NCI-H524 (cell line): ENCODE data around the gene RAB6C.
A peak's percentile ranks its signal among the peaks of the same experiment; 100 is the strongest.
"Not testable (repeated sequence)": the region's sequence is repeated elsewhere in the genome, so short reads cannot be mapped to it uniquely, and the experiment has no call there.

ENCODE experiments used
- DNase-seq, 2 experiments: peaks; one replicate each; lab custom pipeline; 2025; lab: John Stamatoyannopoulos, UW

Gene RAB6C

DNA sequence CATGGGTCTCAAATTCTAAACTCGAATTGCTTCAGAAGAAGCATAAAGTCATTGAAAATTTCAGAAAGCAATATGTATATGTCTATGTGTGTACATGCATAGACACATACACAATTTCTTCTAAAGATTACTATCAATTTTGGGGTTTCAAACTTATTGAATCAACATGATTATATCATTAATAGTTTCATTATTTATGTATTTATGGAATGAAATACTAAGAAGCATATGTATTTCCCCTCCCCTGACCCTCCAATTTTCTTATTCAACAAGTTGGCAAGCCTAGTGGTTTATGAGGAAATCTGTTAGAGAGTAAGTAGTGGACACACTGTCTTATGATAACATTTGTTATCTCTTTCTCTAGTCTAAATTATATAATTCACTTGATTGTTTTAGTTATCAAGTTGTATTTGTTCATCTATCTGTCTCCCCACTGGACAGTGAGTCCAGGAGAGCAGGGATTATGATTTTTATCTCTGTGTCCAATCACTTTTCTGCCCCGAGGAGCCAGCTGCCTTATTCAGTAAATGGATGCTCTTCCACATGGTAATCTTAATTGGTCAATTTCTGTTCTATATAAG is 17.3 kb downstream of the RAB6C start:
- not testable (repeated sequence) for DNase-seq

DNA sequence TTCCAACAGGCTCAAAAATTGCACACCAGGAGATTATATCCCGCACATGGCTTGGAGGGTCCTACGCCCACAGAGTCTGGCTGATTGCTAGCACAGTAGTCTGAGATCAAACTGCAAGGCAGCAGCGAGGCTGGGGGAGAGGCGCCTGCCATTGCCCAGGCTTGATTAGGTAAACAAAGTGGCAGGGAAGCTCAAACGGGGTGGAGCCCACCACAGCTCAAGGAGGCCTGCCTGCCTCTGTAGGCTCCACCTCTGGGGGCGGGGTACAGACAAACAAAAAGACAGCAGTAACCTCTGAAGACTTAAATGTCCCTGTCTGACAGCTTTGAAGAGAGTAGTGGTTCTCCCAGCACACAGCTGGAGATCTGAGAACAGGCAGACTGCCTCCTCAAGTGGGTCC is 19.3 kb downstream of the RAB6C start:
- not testable (repeated sequence) for DNase-seq

DNA sequence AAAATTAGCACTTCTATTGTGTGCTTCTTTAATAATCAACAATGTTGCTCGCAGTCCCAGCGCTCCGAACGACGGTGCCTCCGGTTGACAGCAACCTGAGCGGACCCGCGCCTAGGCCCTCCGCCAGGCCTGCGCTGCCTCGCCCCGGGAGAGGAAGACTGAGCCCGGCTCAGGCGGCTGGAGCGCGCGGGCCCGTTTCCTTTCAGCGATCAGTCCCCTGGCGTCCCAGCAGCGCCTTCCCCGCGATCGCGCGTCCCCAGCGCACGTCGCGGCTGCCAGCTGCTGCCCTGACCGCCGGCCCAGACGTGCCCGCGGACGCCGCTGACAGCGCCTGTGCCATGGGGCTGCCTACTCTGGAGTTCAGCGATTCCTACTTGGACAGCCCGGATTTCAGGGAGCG is 26.4 kb downstream of the RAB6C start:
- DNase-seq = peak in 1 of 2 experiments; percentile 34

DNA sequence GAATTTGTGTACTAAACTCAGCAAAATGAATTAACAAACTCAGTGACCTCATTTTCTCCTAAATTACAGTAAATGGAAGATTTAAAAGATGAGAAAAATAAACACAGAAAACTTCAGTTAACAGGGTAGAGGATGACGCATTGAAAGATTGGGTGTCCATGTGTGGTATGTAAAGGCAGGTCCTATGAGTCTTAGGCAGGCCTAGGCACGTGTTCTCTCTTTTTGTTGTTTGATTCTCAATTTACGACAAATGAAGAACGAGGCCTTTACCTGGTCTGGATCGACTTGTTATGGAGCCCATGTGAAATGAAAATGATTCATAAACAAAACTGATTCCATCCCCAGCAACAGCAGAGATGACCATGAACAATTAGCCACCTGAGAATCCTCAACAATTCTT is 37.2 kb downstream of the RAB6C start:
- DNase-seq = not testable (repeated sequence)

DNA sequence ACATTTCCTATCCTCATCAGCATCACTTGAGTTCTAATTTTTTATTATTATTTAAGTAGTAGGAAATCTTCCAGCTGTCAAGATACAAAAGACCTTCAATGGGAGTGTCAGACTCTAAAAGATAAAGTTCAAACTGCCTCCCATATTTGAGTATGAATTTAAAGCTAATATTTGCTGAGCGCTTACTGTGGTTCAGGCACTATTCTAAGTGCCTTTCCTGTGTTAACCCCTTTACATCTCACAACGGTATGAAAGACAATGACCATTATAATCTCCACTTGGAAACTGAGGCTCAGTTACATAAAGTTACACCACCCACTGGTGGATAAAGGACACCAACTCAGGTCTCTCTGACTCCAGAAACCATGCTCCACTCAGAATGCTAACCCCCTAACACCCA is 39.9 kb downstream of the RAB6C start:
- DNase-seq = no peak

DNA sequence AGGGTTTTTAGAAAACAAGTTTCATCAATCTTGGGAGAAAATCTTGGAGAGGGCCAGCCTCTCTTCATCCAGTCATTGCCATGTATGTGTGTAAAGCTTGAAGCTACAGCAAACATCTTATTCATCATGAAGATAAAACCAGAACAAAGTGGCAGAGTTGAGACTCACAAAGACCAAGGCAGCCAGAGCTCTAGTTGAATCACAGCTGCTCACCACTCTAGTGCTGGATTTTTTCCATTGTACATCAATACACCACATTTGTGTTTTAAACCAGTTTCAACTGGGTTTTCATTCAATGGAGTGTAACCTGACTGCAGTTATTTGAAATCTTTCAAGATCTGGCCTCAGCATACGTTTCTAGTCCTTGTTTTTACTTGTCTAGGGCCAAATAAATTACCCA is 40.6 kb downstream of the RAB6C start:
- DNase-seq = not testable (repeated sequence)

DNA sequence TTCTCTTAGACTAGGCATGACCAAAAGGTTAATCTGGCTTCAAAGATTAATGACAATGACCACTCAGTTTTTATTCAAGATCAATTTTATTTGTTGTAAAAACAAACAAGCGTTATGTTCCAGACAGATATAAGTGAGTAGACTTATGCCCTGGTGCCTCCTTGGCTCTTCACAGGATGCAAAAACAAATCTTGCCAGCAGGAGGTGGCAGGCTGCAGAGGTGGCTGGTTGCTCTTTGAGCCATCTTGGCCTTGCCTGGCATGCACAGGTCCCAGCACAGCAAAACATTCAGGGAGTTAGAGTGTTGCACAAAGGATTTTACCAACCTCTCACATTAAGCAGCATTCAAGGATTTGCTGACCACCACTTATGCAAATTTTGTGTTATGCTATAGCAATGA is 46.5 kb downstream of the RAB6C start:
- not testable (repeated sequence) for DNase-seq
